ENCODE measurements around the gene SCARF1. TPM values are rescaled to one million over a fixed set of nuclear protein-coding genes. Genes with fewer than 3 reads are reported as not detected.
A peak's percentile ranks its signal among the peaks of the same experiment; 100 is the strongest.

The SCARF1 gene
- total RNA-seq, 1 donor: 0.90 TPM

GRCh38 chr17:1630662-1631061 lies 14.9 kb downstream of the SCARF1 start:
- no peak for DNase-seq (ENCODE audit: low read depth)
- no peak for TF ChIP-seq CTCF (IDR thresholded peaks at IDR 0.05; ENCODE audit: insufficient read depth, low read length)

GRCh38 chr17:1629504-1630310 lies 15.8 kb downstream of the SCARF1 start:
- TF ChIP-seq CTCF (IDR thresholded peaks at IDR 0.05; ENCODE audit: insufficient read depth, low read length): peak; percentile 65
- peak; percentile 35 for DNase-seq (ENCODE audit: low read depth)

More at GRCh38 chr17:1630662-1631061, 14.9 kb downstream of the SCARF1 start:
- H3K4me3 ChIP-seq (ENCODE audit: low read depth, low read length): no peak overlapping the region

GRCh38 chr17:1628856-1629503 lies 16.6 kb downstream of the SCARF1 start:
- DNase-seq (ENCODE audit: low read depth): peak; percentile 90
- peak overlapping the region; percentile 90 for H3K4me3 ChIP-seq (ENCODE audit: low read depth, low read length)
- no peak for TF ChIP-seq CTCF (IDR thresholded peaks at IDR 0.05; ENCODE audit: insufficient read depth, low read length)

More at GRCh38 chr17:1629504-1630310, 15.8 kb downstream of the SCARF1 start:
- H3K4me3 ChIP-seq (ENCODE audit: low read depth, low read length): peak overlapping the region; percentile 90

- peak; percentile 69 for DNase-seq (ENCODE audit: low read depth)
- no peak for TF ChIP-seq CTCF (IDR thresholded peaks at IDR 0.05; ENCODE audit: insufficient read depth, low read length)
- peak within 1 kb of the TSS; percentile 90 for H3K4me3 ChIP-seq (ENCODE audit: low read depth, low read length)
These were observed 17.3 kb downstream of the SCARF1 start, which contains the start of gene SLC43A2 for GRCh38 chr17:1627982-1628855. TSS of gene SLC43A2 (minus strand) at chr17:1628834. CDS start at chr17:1627874, 960 bp downstream.

GRCh38 chr17:1627182-1627981 lies 18.1 kb downstream of the SCARF1 start:
- peak overlapping the region; percentile 90 for H3K4me3 ChIP-seq (ENCODE audit: low read depth, low read length)
- no peak for DNase-seq (ENCODE audit: low read depth)
- no peak for TF ChIP-seq CTCF (IDR thresholded peaks at IDR 0.05; ENCODE audit: insufficient read depth, low read length)

GRCh38 chr17:1626333-1626732 lies 19.2 kb downstream of the SCARF1 start:
- H3K4me3 ChIP-seq (ENCODE audit: low read depth, low read length): no peak overlapping the region
- peak; percentile 39 for DNase-seq (ENCODE audit: low read depth)
- TF ChIP-seq CTCF (IDR thresholded peaks at IDR 0.05; ENCODE audit: insufficient read depth, low read length): no peak

Measured in fibroblast of the aortic adventitia (primary cell).